Liver (tissue), 3 donors: ENCODE results near the gene KRT83.

Experiments
- ATF3 ChIP-seq: IDR thresholded peaks from 2 replicates; pipeline ENCODE4 v1.6.1; 2016; ENCODE audit warnings: antibody characterized with exemption
- EGR1 ChIP-seq, 2 donors: IDR thresholded peaks; 2 replicates each; pipeline ENCODE4 v1.6.1; 2016 to 2018; ENCODE audit warnings: antibody characterized with exemption in 2 of 2, low read depth in 2 of 2
- FOXA1 ChIP-seq: IDR thresholded peaks from 2 replicates; pipeline ENCODE4 v1.6.1; 2016; ENCODE audit warnings: antibody characterized with exemption
- JUND ChIP-seq, 2 donors: IDR thresholded peaks; 2 replicates each; pipeline ENCODE4 v1.6.1; 2016; ENCODE audit warnings: antibody characterized with exemption in 2 of 2
- NR2F2 ChIP-seq: IDR thresholded peaks from 2 replicates; pipeline ENCODE4 v1.6.1; 2016; ENCODE audit warnings: antibody characterized with exemption
- RAD21 ChIP-seq, 2 donors: IDR thresholded peaks; 2 replicates each; pipeline ENCODE4 v1.6.1; 2016; ENCODE audit warnings: antibody characterized with exemption in 2 of 2, mild to moderate bottlenecking in 2 of 2
- RXRA ChIP-seq, 2 donors: IDR thresholded peaks; 2 replicates each; pipeline ENCODE4 v1.6.1; 2017 to 2018; ENCODE audit warnings: antibody characterized with exemption in 2 of 2, mild to moderate bottlenecking in 1 of 2
- SP1 ChIP-seq: IDR thresholded peaks from 2 replicates; pipeline ENCODE4 v1.6.1; 2018; ENCODE audit warnings: antibody characterized with exemption, mild to moderate bottlenecking
- TAF1 ChIP-seq: conservative IDR thresholded peaks from 2 replicates; pipeline ENCODE4 v1.6.1; 2016; ENCODE audit warnings: antibody characterized with exemption, mild to moderate bottlenecking
- YY1 ChIP-seq: IDR thresholded peaks from 2 replicates; pipeline ENCODE4 v1.6.1; 2016; ENCODE audit warnings: antibody characterized with exemption, mild to moderate bottlenecking
- TF ChIP-seq, protein P1 (sequence below): fragments of 150-350 bp; IDR thresholded peaks from 2 replicates; pipeline ENCODE4 v1.5.1; 2017; ENCODE audit warnings: improper control_type of control experiment, low read depth, low read length; ENCODE audit not compliant: missing input control
- TF ChIP-seq, protein P2 (sequence below): IDR thresholded peaks from 2 replicates; pipeline ENCODE4 v1.6.1; 2016; ENCODE audit warnings: antibody characterized with exemption
- TF ChIP-seq, protein P3 (sequence below): IDR thresholded peaks from 2 replicates; pipeline ENCODE4 v1.6.1; 2016; ENCODE audit warnings: antibody characterized with exemption, mild to moderate bottlenecking
- donor health status: healthy.
- donor health status: healthy.

GRCh38 chr12:52343550-52343949 is 22.4 kb upstream of the KRT83 start:
- TF ChIP-seq, protein P1, sequence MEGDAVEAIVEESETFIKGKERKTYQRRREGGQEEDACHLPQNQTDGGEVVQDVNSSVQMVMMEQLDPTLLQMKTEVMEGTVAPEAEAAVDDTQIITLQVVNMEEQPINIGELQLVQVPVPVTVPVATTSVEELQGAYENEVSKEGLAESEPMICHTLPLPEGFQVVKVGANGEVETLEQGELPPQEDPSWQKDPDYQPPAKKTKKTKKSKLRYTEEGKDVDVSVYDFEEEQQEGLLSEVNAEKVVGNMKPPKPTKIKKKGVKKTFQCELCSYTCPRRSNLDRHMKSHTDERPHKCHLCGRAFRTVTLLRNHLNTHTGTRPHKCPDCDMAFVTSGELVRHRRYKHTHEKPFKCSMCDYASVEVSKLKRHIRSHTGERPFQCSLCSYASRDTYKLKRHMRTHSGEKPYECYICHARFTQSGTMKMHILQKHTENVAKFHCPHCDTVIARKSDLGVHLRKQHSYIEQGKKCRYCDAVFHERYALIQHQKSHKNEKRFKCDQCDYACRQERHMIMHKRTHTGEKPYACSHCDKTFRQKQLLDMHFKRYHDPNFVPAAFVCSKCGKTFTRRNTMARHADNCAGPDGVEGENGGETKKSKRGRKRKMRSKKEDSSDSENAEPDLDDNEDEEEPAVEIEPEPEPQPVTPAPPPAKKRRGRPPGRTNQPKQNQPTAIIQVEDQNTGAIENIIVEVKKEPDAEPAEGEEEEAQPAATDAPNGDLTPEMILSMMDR, result no peak
- TF ChIP-seq YY1 (no peak), RAD21 (IDR thresholded peaks at IDR 0.05) (no peak), TAF1 (no peak), SP1 (no peak), JUND (IDR thresholded peaks at IDR 0.05) (no peak), RXRA (IDR thresholded peaks at IDR 0.05) (no peak), ATF3 (no peak), FOXA1 (no peak), EGR1 (IDR thresholded peaks at IDR 0.05; ENCODE audit: low read depth in 2 of 2) (no peak), NR2F2 (no peak)
- TF ChIP-seq, protein P2, sequence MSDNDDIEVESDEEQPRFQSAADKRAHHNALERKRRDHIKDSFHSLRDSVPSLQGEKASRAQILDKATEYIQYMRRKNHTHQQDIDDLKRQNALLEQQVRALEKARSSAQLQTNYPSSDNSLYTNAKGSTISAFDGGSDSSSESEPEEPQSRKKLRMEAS, result no peak
- TF ChIP-seq, protein P3, sequence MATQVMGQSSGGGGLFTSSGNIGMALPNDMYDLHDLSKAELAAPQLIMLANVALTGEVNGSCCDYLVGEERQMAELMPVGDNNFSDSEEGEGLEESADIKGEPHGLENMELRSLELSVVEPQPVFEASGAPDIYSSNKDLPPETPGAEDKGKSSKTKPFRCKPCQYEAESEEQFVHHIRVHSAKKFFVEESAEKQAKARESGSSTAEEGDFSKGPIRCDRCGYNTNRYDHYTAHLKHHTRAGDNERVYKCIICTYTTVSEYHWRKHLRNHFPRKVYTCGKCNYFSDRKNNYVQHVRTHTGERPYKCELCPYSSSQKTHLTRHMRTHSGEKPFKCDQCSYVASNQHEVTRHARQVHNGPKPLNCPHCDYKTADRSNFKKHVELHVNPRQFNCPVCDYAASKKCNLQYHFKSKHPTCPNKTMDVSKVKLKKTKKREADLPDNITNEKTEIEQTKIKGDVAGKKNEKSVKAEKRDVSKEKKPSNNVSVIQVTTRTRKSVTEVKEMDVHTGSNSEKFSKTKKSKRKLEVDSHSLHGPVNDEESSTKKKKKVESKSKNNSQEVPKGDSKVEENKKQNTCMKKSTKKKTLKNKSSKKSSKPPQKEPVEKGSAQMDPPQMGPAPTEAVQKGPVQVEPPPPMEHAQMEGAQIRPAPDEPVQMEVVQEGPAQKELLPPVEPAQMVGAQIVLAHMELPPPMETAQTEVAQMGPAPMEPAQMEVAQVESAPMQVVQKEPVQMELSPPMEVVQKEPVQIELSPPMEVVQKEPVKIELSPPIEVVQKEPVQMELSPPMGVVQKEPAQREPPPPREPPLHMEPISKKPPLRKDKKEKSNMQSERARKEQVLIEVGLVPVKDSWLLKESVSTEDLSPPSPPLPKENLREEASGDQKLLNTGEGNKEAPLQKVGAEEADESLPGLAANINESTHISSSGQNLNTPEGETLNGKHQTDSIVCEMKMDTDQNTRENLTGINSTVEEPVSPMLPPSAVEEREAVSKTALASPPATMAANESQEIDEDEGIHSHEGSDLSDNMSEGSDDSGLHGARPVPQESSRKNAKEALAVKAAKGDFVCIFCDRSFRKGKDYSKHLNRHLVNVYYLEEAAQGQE, result no peak
